Neural cell (in vitro differentiated cells): ENCODE measurements around the gene CELA3A. TPM values are rescaled to one million over a fixed set of nuclear protein-coding genes. Genes with fewer than 3 reads are reported as not detected.
"Not testable (repeated sequence)": the region's sequence is repeated elsewhere in the genome, so short reads cannot be mapped to it uniquely, and the experiment has no call there.

ENCODE experiments used
- H2AFZ ChIP-seq: fragments of 200-600, 300-800 bp; sonication (generic), shearing (Covaris generic); 2 replicates; pipeline ENCODE4 v1.6.0; 2014; ENCODE audit warnings: low read depth, mild to moderate bottlenecking, antibody characterized with exemption, low read length, moderate library complexity
- H3F3A ChIP-seq: fragments of 200-600 bp; shearing (Covaris generic); 2 replicates; pipeline ENCODE4 v1.6.1; 2016; ENCODE audit warnings: mild to moderate bottlenecking, moderate library complexity, mixed read lengths, antibody characterized with exemption, low read length; ENCODE audit not compliant: insufficient read depth, poor library complexity, severe bottlenecking
- H3K27ac ChIP-seq: fragments of 200-600, 300-800 bp; sonication (generic), shearing (Covaris generic); 2 replicates; pipeline ENCODE4 v1.5.1; 2014; ENCODE audit warnings: mild to moderate bottlenecking, low read length, moderate library complexity
- H3K27me3 ChIP-seq: fragments of 300-800, 200-600 bp; sonication (generic), shearing (Covaris generic); 2 replicates; pipeline ENCODE4 v1.6.0; 2014; ENCODE audit warnings: mild to moderate bottlenecking, low read depth, low read length, moderate library complexity; ENCODE audit not compliant: insufficient read depth
- H3K36me3 ChIP-seq: fragments of 300-800, 200-600 bp; sonication (generic), shearing (Covaris generic); 2 replicates; pipeline ENCODE4 v1.5.1; 2014; ENCODE audit warnings: mild to moderate bottlenecking, antibody characterized with exemption, low read length, moderate library complexity; ENCODE audit not compliant: insufficient read depth
- H3K4me2 ChIP-seq: fragments of 300-800, 200-600 bp; sonication (generic), shearing (Covaris generic); 2 replicates; pipeline ENCODE4 v1.6.0; 2014; ENCODE audit warnings: mild to moderate bottlenecking, low read length
- H3K4me3 ChIP-seq: fragments of 300-800, 200-600 bp; sonication (generic), shearing (Covaris generic); 2 replicates; pipeline ENCODE4 v1.5.1; 2014; ENCODE audit warnings: mild to moderate bottlenecking, low read length, moderate library complexity
- H3K79me2 ChIP-seq: fragments of 200-600 bp; shearing (Covaris generic); replicated peaks from 2 replicates; pipeline ENCODE4 v1.6.0; 2014; ENCODE audit warnings: mild to moderate bottlenecking, low read length, moderate library complexity; ENCODE audit not compliant: insufficient read depth
- H3K9ac ChIP-seq: fragments of 300-800, 200-600 bp; sonication (generic), shearing (Covaris generic); 2 replicates; pipeline ENCODE4 v1.6.1; 2016; ENCODE audit warnings: mild to moderate bottlenecking, low read length, mixed read lengths
- H3K9me2 ChIP-seq: fragments of 200-600 bp; shearing (Covaris generic); 2 replicates; pipeline ENCODE4 v1.6.1; 2016; ENCODE audit warnings: mild to moderate bottlenecking, low read length, mixed read lengths; ENCODE audit not compliant: insufficient read depth
- H3K9me3 ChIP-seq: fragments of 200-600, 300-800 bp; sonication (generic), shearing (Covaris generic); 2 replicates; pipeline ENCODE4 v1.6.1; 2016; ENCODE audit warnings: mild to moderate bottlenecking, mixed run types, low read length, moderate library complexity, mixed read lengths
- H4K20me1 ChIP-seq: fragments of 200-600 bp; shearing (Covaris generic); 2 replicates; pipeline ENCODE4 v1.6.1; 2016; ENCODE audit warnings: mild to moderate bottlenecking, mixed run types; ENCODE audit not compliant: insufficient read depth
- CTCF ChIP-seq: fragments of 450-650 bp; IDR thresholded peaks from 2 replicates; pipeline ENCODE4 v1.5.1; 2014; ENCODE audit warnings: antibody characterized with exemption, mild to moderate bottlenecking, moderate library complexity; ENCODE audit not compliant: poor library complexity, severe bottlenecking
- EP300 ChIP-seq: fragments of 450-650 bp; conservative IDR thresholded peaks from 2 replicates; pipeline ENCODE4 v1.6.1; 2014; ENCODE audit warnings: antibody characterized with exemption, mild to moderate bottlenecking, moderate library complexity; ENCODE audit not compliant: poor library complexity, severe bottlenecking
- EZH2 ChIP-seq: fragments of 200-600, 300-800 bp; shearing (Covaris generic), sonication (generic); IDR thresholded peaks from 2 replicates; pipeline ENCODE4 v1.6.1; 2014; ENCODE audit warnings: antibody characterized with exemption, low read length, borderline replicate concordance, mild to moderate bottlenecking; ENCODE audit not compliant: insufficient read depth, poor library complexity, severe bottlenecking
- MXI1 ChIP-seq: fragments of 450-650 bp; conservative IDR thresholded peaks from 2 replicates; pipeline ENCODE4 v1.6.1; 2014; ENCODE audit warnings: antibody characterized with exemption, mild to moderate bottlenecking; ENCODE audit not compliant: poor library complexity, severe bottlenecking
- POLR2AphosphoS5 ChIP-seq: IDR thresholded peaks from 2 replicates; pipeline ENCODE4 v1.6.1; 2012
- RAD21 ChIP-seq: fragments of 450-650 bp; conservative IDR thresholded peaks from 2 replicates; pipeline ENCODE4 v1.6.1; 2014; ENCODE audit warnings: antibody characterized with exemption, mild to moderate bottlenecking, moderate library complexity
- REST ChIP-seq: IDR thresholded peaks from 2 replicates; pipeline ENCODE4 v1.6.1; 2012; ENCODE audit warnings: borderline replicate concordance
- SMC3 ChIP-seq: fragments of 450-650 bp; conservative IDR thresholded peaks from 2 replicates; pipeline ENCODE4 v1.6.1; 2014; ENCODE audit warnings: antibody characterized with exemption, mild to moderate bottlenecking, moderate library complexity; ENCODE audit not compliant: poor library complexity
- TAF1 ChIP-seq: IDR thresholded peaks from 2 replicates; pipeline ENCODE4 v1.6.1; 2012; ENCODE audit warnings: low read depth
- polyA plus RNA-seq: library from polyadenylated mRNA; depleted of rRNA; stranded (reverse); fragments of >200 nt; gene quantifications from 2 replicates; pipeline ENCODE4 v1.2.3, GENCODE V29; 2014

Gene CELA3A
- polyA plus RNA-seq, 1 donor from 2014 or later = not detected

GRCh38 chr1:22031214-22031962 is 29.9 kb downstream of the CELA3A start:
- TF ChIP-seq POLR2AphosphoS5 (no peak), RAD21 (no peak), SMC3 (no peak), TAF1 (no peak), EZH2 (no peak), REST (no peak), EP300 (no peak), CTCF (no peak), MXI1 (no peak)
- no peak overlapping the region for H3K27ac ChIP-seq
- H3K4me2 ChIP-seq = no peak overlapping the region
- H3K4me3 ChIP-seq = no peak overlapping the region
- no peaks in the 10 kb centered on the region for H3K27me3 ChIP-seq
- no peak overlapping the region for H3K9ac ChIP-seq
- H3K36me3 ChIP-seq = no peaks in the 10 kb centered on the region
- H3K9me2 ChIP-seq = no peaks in the 10 kb centered on the region
- H4K20me1 ChIP-seq = no peaks in the 10 kb centered on the region
- H2AFZ ChIP-seq = no peak overlapping the region
- no peaks in the 10 kb centered on the region for H3F3A ChIP-seq
- no peaks in the 10 kb centered on the region for H3K9me3 ChIP-seq
- H3K79me2 ChIP-seq = peaks cover 1% of the 10 kb centered on the region

- not testable (repeated sequence) for H3K36me3 ChIP-seq, H3K79me2 ChIP-seq
Measured at GRCh38 chr1:22034834-22035233, 33.4 kb downstream of the CELA3A start.

GRCh38 chr1:22037520-22037919 is 36.1 kb downstream of the CELA3A start:
- H2AFZ ChIP-seq = no peak overlapping the region
- H3F3A ChIP-seq = no peaks in the 10 kb centered on the region
- H3K27ac ChIP-seq = no peak overlapping the region
- H3K27me3 ChIP-seq = no peaks in the 10 kb centered on the region
- H3K4me3 ChIP-seq = no peak overlapping the region
- no peak overlapping the region for H3K9ac ChIP-seq
- no peaks in the 10 kb centered on the region for H4K20me1 ChIP-seq
- H3K4me2 ChIP-seq = no peak overlapping the region
- no peaks in the 10 kb centered on the region for H3K36me3 ChIP-seq
- TF ChIP-seq RAD21 (no peak), MXI1 (no peak), SMC3 (no peak), POLR2AphosphoS5 (no peak), EZH2 (no peak), REST (no peak), EP300 (no peak), CTCF (no peak), TAF1 (no peak)
- H3K79me2 ChIP-seq = no peaks in the 10 kb centered on the region
- no peaks in the 10 kb centered on the region for H3K9me3 ChIP-seq
- H3K9me2 ChIP-seq = no peaks in the 10 kb centered on the region

More at GRCh38 chr1:22034834-22035233, 33.4 kb downstream of the CELA3A start:
- not testable (repeated sequence) for H3K9ac ChIP-seq, H3K4me3 ChIP-seq, H3K27ac ChIP-seq, H3K9me3 ChIP-seq, H3K4me2 ChIP-seq, H4K20me1 ChIP-seq, H3K27me3 ChIP-seq, H3K9me2 ChIP-seq, H2AFZ ChIP-seq, H3F3A ChIP-seq
